Subcutaneous abdominal adipose tissue (tissue), 5 donors: ENCODE results near the gene PWP1.

Experiments
- H3K27ac ChIP-seq: one replicate; pipeline ENCODE4 v1.7.0; 2013; ENCODE audit warnings: low read depth, mild to moderate bottlenecking, inconsistent platforms, low read length, moderate library complexity
- H3K27me3 ChIP-seq, 5 donors: one replicate each; pipeline ENCODE4 v1.7.0; 2013; ENCODE audit warnings: low read length in 5 of 5, inconsistent platforms in 1 of 5; ENCODE audit not compliant: control insufficient read depth in 5 of 5, insufficient read depth in 4 of 5
- H3K36me3 ChIP-seq, 5 donors: one replicate each; pipeline ENCODE4 v1.7.0; 2013; ENCODE audit warnings: low read length in 5 of 5; ENCODE audit not compliant: control insufficient read depth in 5 of 5, insufficient read depth in 5 of 5
- H3K4me1 ChIP-seq, 5 donors: one replicate each; pipeline ENCODE4 v1.7.0; 2013; ENCODE audit warnings: low read length in 5 of 5, mild to moderate bottlenecking in 3 of 5, moderate library complexity in 1 of 5; ENCODE audit not compliant: control insufficient read depth in 5 of 5, insufficient read depth in 5 of 5
- H3K4me3 ChIP-seq, 5 donors: one replicate each; pipeline ENCODE4 v1.7.0; 2013; ENCODE audit warnings: low read length in 5 of 5, low read depth in 1 of 5
- H3K9ac ChIP-seq, 5 donors: one replicate each; pipeline ENCODE4 v1.7.0; 2013; ENCODE audit warnings: low read length in 5 of 5, mild to moderate bottlenecking in 4 of 5, moderate library complexity in 3 of 5
- H3K9me3 ChIP-seq, 5 donors: one replicate each; pipeline ENCODE4 v1.7.0; 2013; ENCODE audit warnings: low read length in 5 of 5; ENCODE audit not compliant: control insufficient read depth in 5 of 5
- donor health status: healthy.
- donor health status: healthy.
- donor health status: healthy.
- donor health status: healthy.
- donor health status: healthy.

Gene PWP1

GRCh38 chr12:107666009-107666408 is 19.6 kb upstream of the PWP1 start:
- peaks cover 0 to 19% (median 12%) of the 10 kb centered on the region in 5 donors for H3K27me3 ChIP-seq
- H3K4me3 ChIP-seq = no peak overlapping the region

GRCh38 chr12:107667464-107667863 is 18.1 kb upstream of the PWP1 start:
- H3K27me3 ChIP-seq = peaks cover 0 to 19% (median 12%) of the 10 kb centered on the region in 5 donors

More at GRCh38 chr12:107666009-107666408, 19.6 kb upstream of the PWP1 start:
- Histone ChIP-seq H3K36me3 (no peaks in the 10 kb centered on the region), H3K4me1 (peaks cover 0 to 9% (median 0%) of the 10 kb centered on the region in 5 donors), H3K9ac (no peak overlapping the region), H3K9me3 (no peaks in the 10 kb centered on the region), H3K27ac (no peak overlapping the region)

GRCh38 chr12:107668320-107669098 is 17.1 kb upstream of the PWP1 start:
- Histone ChIP-seq H3K27ac (no peak overlapping the region), H3K9ac (no peak overlapping the region), H3K27me3 (peaks cover 0 to 19% (median 12%) of the 10 kb centered on the region in 5 donors), H3K4me1 (no peaks in the 10 kb centered on the region), H3K9me3 (no peaks in the 10 kb centered on the region), H3K36me3 (no peaks in the 10 kb centered on the region), H3K4me3 (no peak overlapping the region)

More at GRCh38 chr12:107667464-107667863, 18.1 kb upstream of the PWP1 start:
- H3K9me3 ChIP-seq = no peaks in the 10 kb centered on the region
- no peaks in the 10 kb centered on the region for H3K36me3 ChIP-seq
- peaks cover 0 to 5% (median 0%) of the 10 kb centered on the region in 5 donors for H3K4me1 ChIP-seq
- no peak overlapping the region for H3K27ac ChIP-seq
- H3K4me3 ChIP-seq = no peak overlapping the region
- H3K9ac ChIP-seq = no peak overlapping the region

GRCh38 chr12:107669946-107670345 is 15.7 kb upstream of the PWP1 start:
- Histone ChIP-seq H3K4me1 (no peaks in the 10 kb centered on the region), H3K36me3 (no peaks in the 10 kb centered on the region), H3K9me3 (no peaks in the 10 kb centered on the region), H3K27ac (no peak overlapping the region), H3K9ac (no peak overlapping the region), H3K4me3 (no peak overlapping the region), H3K27me3 (peaks cover 0 to 19% (median 9%) of the 10 kb centered on the region in 5 donors)

GRCh38 chr12:107670999-107671643 is 14.5 kb upstream of the PWP1 start:
- Histone ChIP-seq H3K27ac (no peak overlapping the region), H3K4me3 (no peak overlapping the region), H3K27me3 (peaks cover 0 to 17% (median 9%) of the 10 kb centered on the region in 5 donors), H3K9me3 (no peaks in the 10 kb centered on the region), H3K9ac (no peak overlapping the region), H3K4me1 (no peaks in the 10 kb centered on the region), H3K36me3 (no peaks in the 10 kb centered on the region)

GRCh38 chr12:107677671-107678070 is 7.9 kb upstream of the PWP1 start:
- Histone ChIP-seq H3K27me3 (peaks cover 4 to 19% (median 8%) of the 10 kb centered on the region in 5 donors), H3K4me3 (no peak overlapping the region), H3K36me3 (no peaks in the 10 kb centered on the region), H3K9ac (no peak overlapping the region), H3K27ac (no peak overlapping the region), H3K9me3 (no peaks in the 10 kb centered on the region), H3K4me1 (peaks cover 0 to 2% (median 0%) of the 10 kb centered on the region in 5 donors)

GRCh38 chr12:107679336-107679735 is 6.3 kb upstream of the PWP1 start:
- H3K36me3 ChIP-seq = no peaks in the 10 kb centered on the region
- no peak overlapping the region for H3K4me3 ChIP-seq
- H3K9me3 ChIP-seq = no peaks in the 10 kb centered on the region
- no peak overlapping the region for H3K27ac ChIP-seq
- H3K9ac ChIP-seq = no peak overlapping the region
- H3K27me3 ChIP-seq = peaks cover 4 to 19% (median 8%) of the 10 kb centered on the region in 5 donors
- H3K4me1 ChIP-seq = peaks cover 0 to 2% (median 0%) of the 10 kb centered on the region in 5 donors

GRCh38 chr12:107681455-107681835 is 4.2 kb upstream of the PWP1 start:
- Histone ChIP-seq H3K4me1 (peaks cover 2 to 17% (median 15%) of the 10 kb centered on the region in 5 donors), H3K27me3 (peaks cover 4 to 19% (median 8%) of the 10 kb centered on the region in 5 donors), H3K36me3 (no peaks in the 10 kb centered on the region), H3K4me3 (no peak overlapping the region), H3K27ac (no peak overlapping the region), H3K9ac (no peak overlapping the region), H3K9me3 (no peaks in the 10 kb centered on the region)

GRCh38 chr12:107681836-107682820 is 3.5 kb upstream of the PWP1 start:
- Histone ChIP-seq H3K4me3 (no peak overlapping the region), H3K27me3 (peaks cover 3 to 13% (median 4%) of the 10 kb centered on the region in 5 donors), H3K36me3 (no peaks in the 10 kb centered on the region), H3K9ac (no peak overlapping the region), H3K9me3 (no peaks in the 10 kb centered on the region), H3K4me1 (peaks cover 2 to 24% (median 22%) of the 10 kb centered on the region in 5 donors), H3K27ac (no peak overlapping the region)
